Dendritic cell treated with granulocyte-macrophage colony-stimulating factor and Interleukin-4, amounts not matched to agents 40 ng/mL and 50 ng/mL, for 4 days (primary cell): ENCODE measurements around the gene ADPGK.

Experiments used
- H3K27ac Mint-ChIP-seq: one replicate; pipeline ENCODE4 v1.8.0; 2022; ENCODE audit warnings: mild to moderate bottlenecking, mixed read lengths
- H3K27me3 Mint-ChIP-seq: one replicate; pipeline ENCODE4 v1.8.0; 2022; ENCODE audit warnings: mild to moderate bottlenecking, mixed read lengths
- H3K36me3 Mint-ChIP-seq: one replicate; pipeline ENCODE4 v1.8.0; 2022; ENCODE audit warnings: low read depth, mixed read lengths
- H3K4me1 Mint-ChIP-seq: one replicate; pipeline ENCODE4 v1.8.0; 2022; ENCODE audit warnings: low read depth, mixed read lengths
- H3K4me3 Mint-ChIP-seq: one replicate; pipeline ENCODE4 v1.8.0; 2022; ENCODE audit warnings: mild to moderate bottlenecking, moderate library complexity, mixed read lengths
- H3K9me3 Mint-ChIP-seq: one replicate; pipeline ENCODE4 v1.8.0; 2022; ENCODE audit warnings: mixed read lengths
- intact Hi-C: fragments of 100-400 bp; cut with micrococcal nuclease; formaldehyde crosslinking; loops from one replicate; pipeline ENCODE4 v1.15.0; 2022

Gene ADPGK

DNA sequence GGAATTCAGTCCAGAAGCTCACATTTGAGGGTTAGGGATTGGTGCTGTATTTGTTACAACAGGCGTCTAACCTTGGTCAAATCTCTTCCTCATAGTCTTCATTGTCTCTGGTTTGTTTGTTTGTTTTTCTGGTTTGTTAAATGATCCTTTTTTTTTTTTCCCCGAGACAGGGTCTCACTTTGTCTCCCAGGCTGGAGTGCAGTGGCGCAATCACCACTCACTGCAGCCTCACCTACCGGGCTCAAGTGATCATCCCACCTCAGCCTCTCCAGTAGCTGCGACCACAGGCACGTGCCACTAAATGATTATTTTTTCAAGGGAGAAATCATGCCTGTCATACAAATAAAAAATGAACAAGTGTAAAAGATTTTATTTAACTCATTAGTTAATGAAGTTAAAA lies 14.3 kb upstream of the ADPGK start:
- no peaks in the 10 kb centered on the region for H3K36me3 Mint-ChIP-seq
- no peak overlapping the region for H3K4me3 Mint-ChIP-seq
- peaks cover 70% of the 10 kb centered on the region for H3K27me3 Mint-ChIP-seq
- no peak overlapping the region for H3K27ac Mint-ChIP-seq
- intact Hi-C loops, result loop anchor here (10.0 kb wide), 1 partner anchor 287 kb away; no protein-coding TSS in a partner anchor
- peaks cover 22% of the 10 kb centered on the region for H3K4me1 Mint-ChIP-seq
- no peaks in the 10 kb centered on the region for H3K9me3 Mint-ChIP-seq

DNA sequence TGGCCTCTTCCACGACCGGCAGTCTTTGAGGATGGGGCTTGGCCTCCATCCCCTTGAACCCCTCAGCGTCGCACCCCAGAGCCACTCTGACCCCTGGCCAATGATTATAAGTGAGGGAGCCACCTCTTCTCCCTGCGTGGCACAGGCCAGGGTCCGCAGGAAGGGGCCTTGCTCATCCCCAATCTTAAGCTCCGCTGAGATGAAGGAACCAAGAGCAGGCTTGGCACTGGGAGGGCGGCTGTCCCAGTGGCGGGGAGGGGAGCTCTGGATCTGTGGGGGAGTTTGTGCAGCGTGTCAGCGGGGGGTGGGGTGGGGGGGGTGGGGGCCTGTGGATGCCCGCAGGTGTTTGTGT lies 13.8 kb upstream of the ADPGK start:
- no peaks in the 10 kb centered on the region for H3K9me3 Mint-ChIP-seq
- intact Hi-C loops, result loop anchor here (10.0 kb wide), 1 partner anchor 287 kb away; no protein-coding TSS in a partner anchor
- H3K36me3 Mint-ChIP-seq, result no peaks in the 10 kb centered on the region
- peaks cover 22% of the 10 kb centered on the region for H3K4me1 Mint-ChIP-seq
- peak overlapping the region; percentile 81 for H3K4me3 Mint-ChIP-seq
- H3K27ac Mint-ChIP-seq, result peak overlapping the region; percentile 79
- peaks cover 70% of the 10 kb centered on the region for H3K27me3 Mint-ChIP-seq

DNA sequence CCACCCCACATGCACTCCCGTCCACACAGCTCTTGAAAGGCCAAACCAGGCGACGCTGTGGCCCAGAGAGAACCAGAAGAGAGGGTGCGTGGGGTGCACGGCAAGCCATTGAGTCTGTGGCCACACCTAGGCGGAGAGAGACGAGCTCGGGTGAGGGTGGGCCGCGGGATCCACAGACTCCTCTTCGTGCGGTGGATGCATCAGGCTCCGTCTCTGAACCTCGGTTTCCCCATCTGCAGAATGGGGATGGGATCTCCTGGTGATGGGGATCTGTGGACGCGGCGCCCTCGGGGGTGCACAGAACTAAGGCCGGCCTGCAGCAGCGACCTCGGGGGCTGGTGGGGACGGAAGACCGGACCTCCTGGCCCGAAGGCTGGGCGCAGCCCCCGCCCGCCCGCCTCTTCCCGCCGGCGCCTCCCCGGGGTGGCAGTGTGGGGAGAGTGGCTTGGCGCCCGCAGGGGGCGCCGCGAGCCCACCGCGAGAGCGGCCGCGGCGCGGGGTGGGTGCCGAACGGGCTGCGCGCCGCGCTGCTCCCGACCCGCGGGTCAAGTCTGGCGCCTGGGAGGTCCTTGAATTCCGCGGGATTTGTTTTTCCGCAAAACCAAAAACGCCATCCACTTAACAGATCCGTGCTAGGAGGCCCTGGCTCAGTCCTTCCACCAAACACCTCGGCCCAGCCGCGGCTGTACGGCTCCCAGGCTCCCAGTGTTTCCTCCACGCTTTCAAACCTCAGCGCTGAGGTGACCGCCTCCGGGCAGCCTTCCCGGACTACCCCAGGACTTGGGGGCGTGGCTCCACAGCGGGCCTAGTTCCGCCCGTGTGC lies 13.2 kb upstream of the ADPGK start:
- intact Hi-C loops, result loop anchor here (10.0 kb wide), 1 partner anchor 288 kb away; no protein-coding TSS in a partner anchor
- Mint-ChIP-seq H3K36me3 (no peaks in the 10 kb centered on the region), H3K4me3 (peak overlapping the region; percentile 81), H3K4me1 (peaks cover 22% of the 10 kb centered on the region), H3K27ac (peak overlapping the region; percentile 79), H3K9me3 (no peaks in the 10 kb centered on the region), H3K27me3 (peaks cover 66% of the 10 kb centered on the region)

DNA sequence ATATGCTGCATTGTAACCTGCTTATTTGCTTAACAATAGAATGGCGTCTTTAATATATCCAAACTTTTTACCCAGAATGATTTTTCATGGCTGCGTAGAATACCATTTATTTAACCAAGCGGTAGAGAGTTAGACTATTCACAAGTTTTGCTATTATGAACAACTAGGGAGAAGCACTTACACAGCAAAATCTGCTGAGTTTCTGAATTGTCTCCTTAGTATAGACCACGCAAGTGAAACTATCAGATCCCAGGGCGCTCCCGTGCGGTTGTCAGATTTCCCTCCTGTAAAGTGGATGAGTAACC lies 12.6 kb upstream of the ADPGK start:
- H3K27ac Mint-ChIP-seq, result peak overlapping the region; percentile 79
- intact Hi-C loops, result loop anchor here (10.0 kb wide), 1 partner anchor 289 kb away; no protein-coding TSS in a partner anchor
- H3K27me3 Mint-ChIP-seq, result peaks cover 60% of the 10 kb centered on the region
- H3K4me3 Mint-ChIP-seq, result peak overlapping the region; percentile 77
- no peaks in the 10 kb centered on the region for H3K9me3 Mint-ChIP-seq
- peaks cover 22% of the 10 kb centered on the region for H3K4me1 Mint-ChIP-seq
- H3K36me3 Mint-ChIP-seq, result no peaks in the 10 kb centered on the region

DNA sequence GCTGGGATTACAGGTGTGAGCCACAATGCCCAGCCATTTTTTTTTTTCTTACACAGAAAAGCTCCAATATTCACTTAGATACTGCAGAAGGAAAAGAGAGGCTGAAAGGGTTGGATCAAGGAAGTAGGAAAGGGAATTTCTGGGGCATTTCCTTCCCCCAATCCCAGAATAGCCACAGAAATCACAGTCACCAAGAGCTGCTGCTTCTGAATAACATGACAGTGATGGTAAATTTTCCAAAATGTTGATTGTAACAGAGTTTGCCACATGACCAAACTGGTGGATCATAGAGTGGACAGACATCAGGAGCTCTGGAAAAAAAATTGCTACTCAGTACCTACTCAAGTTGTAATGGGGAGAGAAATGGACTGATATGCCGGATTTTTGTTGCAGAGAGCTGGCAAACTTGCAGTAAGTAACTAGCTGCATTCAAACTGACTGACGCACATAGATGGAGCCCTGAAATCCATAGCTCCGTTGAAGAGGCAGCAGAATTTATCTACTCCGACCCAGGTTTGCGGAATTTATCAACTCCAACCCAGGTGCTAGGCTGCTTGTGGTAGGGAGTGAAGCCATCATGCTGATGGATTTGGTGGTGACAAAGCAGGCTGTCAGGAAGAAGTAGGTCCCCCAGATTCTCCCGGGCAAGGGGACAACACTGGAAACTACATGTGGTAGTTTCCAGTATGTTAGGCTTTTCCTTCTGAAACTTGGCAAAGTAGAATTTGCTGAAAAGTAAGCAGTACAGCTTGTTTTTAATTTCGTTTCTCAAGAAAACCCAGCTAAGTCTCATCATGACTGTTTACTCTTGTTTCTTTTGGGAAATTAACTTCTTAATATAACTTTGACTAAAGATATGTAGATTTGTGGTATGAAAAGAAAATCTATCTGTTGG lies 10.5 kb upstream of the ADPGK start:
- intact Hi-C loops, result loop anchor here (10.0 kb wide), 1 partner anchor 291 kb away; no protein-coding TSS in a partner anchor
- Mint-ChIP-seq H3K9me3 (no peaks in the 10 kb centered on the region), H3K27ac (no peak overlapping the region), H3K4me3 (no peak overlapping the region), H3K4me1 (peaks cover 19% of the 10 kb centered on the region), H3K27me3 (peaks cover 45% of the 10 kb centered on the region), H3K36me3 (no peaks in the 10 kb centered on the region)

DNA sequence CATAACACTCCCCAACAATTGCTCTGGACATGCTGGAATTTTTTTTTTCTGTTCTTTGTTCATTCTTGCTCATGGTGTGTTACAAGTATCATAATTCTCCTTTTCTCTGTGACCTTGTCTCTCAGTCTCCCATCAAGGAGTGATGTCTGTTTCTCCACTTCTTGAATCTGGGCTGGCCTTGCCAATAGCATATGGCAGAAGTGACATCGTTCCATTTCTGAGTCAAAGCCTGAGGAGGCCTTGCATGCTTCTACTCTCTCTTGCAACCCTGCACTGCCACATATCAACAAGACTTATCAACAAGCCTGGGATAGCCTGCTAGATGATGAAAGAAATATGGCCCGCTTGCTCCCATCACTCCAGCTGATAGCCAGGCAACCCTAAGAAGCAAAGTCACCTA lies 8.9 kb upstream of the ADPGK start:
- H3K36me3 Mint-ChIP-seq, result no peaks in the 10 kb centered on the region
- H3K27ac Mint-ChIP-seq, result no peak overlapping the region
- H3K27me3 Mint-ChIP-seq, result peaks cover 40% of the 10 kb centered on the region
- H3K4me1 Mint-ChIP-seq, result peaks cover 23% of the 10 kb centered on the region
- no peak overlapping the region for H3K4me3 Mint-ChIP-seq
- no peaks in the 10 kb centered on the region for H3K9me3 Mint-ChIP-seq
- intact Hi-C loops, result loop anchor here (10.0 kb wide), 1 partner anchor 292 kb away; no protein-coding TSS in a partner anchor

DNA sequence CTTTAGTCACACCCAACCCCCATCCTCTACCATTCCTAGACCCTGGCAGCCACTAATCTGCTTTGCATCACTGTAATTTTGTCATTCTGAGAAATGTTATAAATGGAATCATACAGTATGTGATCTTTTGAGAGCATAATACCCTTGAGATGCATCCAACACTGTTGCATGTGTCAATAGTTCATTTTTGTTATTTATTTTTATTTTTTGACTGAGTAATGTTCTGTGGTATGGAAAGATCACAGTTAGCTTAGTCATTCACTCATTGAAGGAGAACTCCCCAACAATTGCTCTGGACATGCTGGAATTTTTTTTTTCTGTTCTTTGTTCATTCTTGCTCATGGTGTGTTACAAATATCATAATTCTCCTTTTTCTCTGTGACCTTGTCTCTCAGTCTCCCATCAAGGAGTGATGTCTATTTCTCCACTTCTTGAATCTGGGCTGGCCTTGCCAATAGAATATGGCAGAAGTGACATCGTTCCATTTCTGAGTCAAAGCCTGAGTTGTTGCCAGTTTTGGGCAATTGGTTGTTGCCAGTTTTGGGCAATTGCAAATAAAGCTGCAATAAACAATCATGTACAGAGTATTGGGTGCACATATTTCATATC lies 6.8 kb upstream of the ADPGK start:
- intact Hi-C loops, result loop anchor here (10.0 kb wide), 1 partner anchor 294 kb away; no protein-coding TSS in a partner anchor
- Mint-ChIP-seq H3K4me1 (peaks cover 30% of the 10 kb centered on the region), H3K36me3 (no peaks in the 10 kb centered on the region), H3K27ac (no peak overlapping the region), H3K27me3 (peaks cover 26% of the 10 kb centered on the region), H3K4me3 (no peak overlapping the region), H3K9me3 (no peaks in the 10 kb centered on the region)

DNA sequence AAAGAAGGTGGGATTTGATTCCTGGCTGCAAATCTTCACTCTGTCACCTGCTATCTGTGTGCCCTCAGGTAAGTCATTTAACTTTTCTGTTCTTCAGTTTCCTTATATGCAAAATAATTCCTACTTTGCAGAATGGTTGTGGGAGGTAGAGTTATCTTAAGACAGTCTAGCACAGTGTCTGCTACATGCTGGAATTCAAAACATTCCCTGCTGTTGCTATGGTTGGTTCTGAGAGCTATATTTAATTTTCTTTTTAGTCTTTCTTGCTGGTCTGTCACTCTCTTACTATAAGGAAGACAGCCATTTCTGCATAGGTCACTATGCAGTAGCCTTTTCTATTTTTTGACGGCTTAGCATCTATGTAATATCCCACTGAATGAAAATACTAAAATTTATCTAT lies 4.0 kb upstream of the ADPGK start:
- Mint-ChIP-seq H3K4me3 (no peak overlapping the region), H3K27ac (peak overlapping the region; percentile 96), H3K4me1 (peaks cover 41% of the 10 kb centered on the region), H3K9me3 (no peaks in the 10 kb centered on the region), H3K36me3 (peaks cover 8% of the 10 kb centered on the region), H3K27me3 (peaks cover 4% of the 10 kb centered on the region)
- intact Hi-C loops, result loop anchor here (10.0 kb wide), 1 partner anchor 897 kb away; the partner anchor contains the start of gene CD276

DNA sequence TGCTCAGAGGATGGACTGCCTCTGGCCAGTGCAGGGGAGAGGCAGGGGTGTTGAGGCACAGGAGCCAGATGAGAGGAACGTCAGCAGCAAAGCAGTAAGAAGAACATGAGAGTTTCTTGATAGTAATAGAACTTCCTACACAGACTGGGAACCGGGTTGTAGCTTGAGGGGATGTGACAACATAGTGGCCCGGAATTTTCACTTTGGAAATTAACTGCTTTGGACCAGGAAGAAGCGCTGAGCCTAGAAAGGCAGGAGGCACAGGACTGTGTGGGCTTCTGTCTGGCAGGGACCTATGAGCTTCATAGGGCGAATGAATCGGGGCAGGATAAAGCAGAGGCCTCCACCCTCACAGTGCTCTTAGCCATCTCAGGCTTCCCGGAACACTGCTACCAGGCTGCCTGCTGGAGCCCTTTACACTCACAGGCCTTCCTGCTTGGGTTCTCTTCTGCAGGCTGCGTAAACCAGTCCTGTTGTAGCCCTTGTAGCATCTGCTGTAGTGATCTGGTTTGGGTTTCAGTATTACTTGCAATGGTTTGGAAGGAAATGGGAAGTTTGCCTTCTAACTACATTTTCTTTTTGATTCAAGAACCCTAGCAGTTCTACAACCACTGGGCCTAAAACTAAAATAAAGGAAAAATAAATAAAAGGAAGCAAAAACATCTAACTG lies 3.3 kb upstream of the ADPGK start:
- Mint-ChIP-seq H3K4me3 (peak overlapping the region; percentile 11), H3K9me3 (no peaks in the 10 kb centered on the region), H3K4me1 (peaks cover 41% of the 10 kb centered on the region), H3K36me3 (peaks cover 15% of the 10 kb centered on the region), H3K27me3 (peaks cover 2% of the 10 kb centered on the region), H3K27ac (peak overlapping the region; percentile 96)
- intact Hi-C loops, result loop anchor here (10.0 kb wide), 1 partner anchor 898 kb away; the partner anchor contains the start of gene CD276

DNA sequence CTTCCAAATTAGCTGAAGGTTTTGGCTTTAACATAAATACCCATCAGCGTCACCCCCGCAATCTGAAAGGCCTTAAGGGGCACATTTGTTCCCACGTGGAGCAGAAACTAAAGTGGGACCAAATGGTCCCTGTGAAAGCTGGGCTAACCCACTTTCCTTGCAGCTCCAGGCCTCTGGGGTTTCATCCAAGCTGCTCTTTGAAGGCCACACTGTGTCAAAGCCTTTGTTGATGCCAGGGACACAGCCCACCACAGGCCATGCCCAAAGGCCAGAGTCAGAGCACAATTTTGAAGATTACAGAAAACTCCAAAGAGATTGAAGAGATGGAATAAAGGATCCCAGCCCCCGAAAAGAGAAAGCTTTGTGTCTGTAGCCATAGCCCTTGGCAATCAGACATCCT lies 2.7 kb upstream of the ADPGK start:
- peaks cover 46% of the 10 kb centered on the region for H3K4me1 Mint-ChIP-seq
- intact Hi-C loops, result loop anchor here (10.0 kb wide), 1 partner anchor 899 kb away; the partner anchor contains the start of gene CD276
- H3K27me3 Mint-ChIP-seq, result peaks cover 2% of the 10 kb centered on the region
- H3K4me3 Mint-ChIP-seq, result no peak overlapping the region
- peaks cover 21% of the 10 kb centered on the region for H3K36me3 Mint-ChIP-seq
- no peaks in the 10 kb centered on the region for H3K9me3 Mint-ChIP-seq
- peak overlapping the region; percentile 96 for H3K27ac Mint-ChIP-seq

DNA sequence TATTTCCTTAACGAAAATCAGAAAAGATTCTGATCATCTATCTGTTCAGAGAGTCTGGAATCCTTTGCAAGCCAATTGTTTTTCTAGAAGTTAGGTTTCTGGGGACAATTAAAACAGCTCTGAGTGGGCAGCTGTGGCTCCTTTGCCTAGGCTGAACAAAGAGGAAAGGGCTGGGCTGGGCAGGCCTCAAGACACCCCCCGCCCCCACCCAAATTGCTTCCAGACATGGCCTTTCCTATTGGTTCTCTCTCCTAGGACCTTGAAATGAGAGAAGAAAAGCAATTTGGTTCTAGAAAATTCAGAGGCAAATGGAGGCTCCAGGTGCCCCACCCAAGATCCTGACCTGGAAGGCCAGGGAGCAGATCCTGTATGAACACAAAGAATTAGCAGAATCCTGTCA lies 2.3 kb upstream of the ADPGK start:
- Mint-ChIP-seq H3K4me3 (no peak overlapping the region), H3K36me3 (peaks cover 25% of the 10 kb centered on the region), H3K9me3 (no peaks in the 10 kb centered on the region), H3K27me3 (peaks cover 2% of the 10 kb centered on the region), H3K27ac (peak overlapping the region; percentile 96), H3K4me1 (peaks cover 50% of the 10 kb centered on the region)
- intact Hi-C loops, result loop anchor here (10.0 kb wide), 1 partner anchor 899 kb away; the partner anchor contains the start of gene CD276

DNA sequence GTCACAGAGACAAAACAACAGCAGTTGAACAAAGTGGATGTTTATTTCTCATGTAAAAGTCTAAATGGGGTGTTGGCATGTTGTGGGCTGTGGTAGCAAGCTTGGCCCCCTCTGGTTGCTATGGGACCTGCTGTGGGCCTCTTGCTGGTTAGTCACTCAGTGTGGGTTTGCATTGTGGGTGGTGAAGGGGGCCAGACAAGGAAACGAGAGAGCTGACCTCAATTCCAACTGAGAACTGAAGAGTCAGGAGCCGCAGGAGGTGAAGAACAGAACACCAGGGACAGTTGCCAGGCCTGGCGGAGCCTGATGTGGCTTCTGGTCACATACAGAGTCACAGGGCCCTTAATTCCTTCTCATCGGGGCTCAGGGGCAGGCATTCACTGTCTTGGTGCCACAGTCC lies 1.9 kb upstream of the ADPGK start:
- Mint-ChIP-seq H3K9me3 (no peaks in the 10 kb centered on the region), H3K27ac (peak overlapping the region; percentile 96), H3K4me3 (no peak overlapping the region), H3K27me3 (peaks cover 2% of the 10 kb centered on the region), H3K36me3 (peaks cover 29% of the 10 kb centered on the region), H3K4me1 (peaks cover 54% of the 10 kb centered on the region)
- intact Hi-C loops, result loop anchor here (10.0 kb wide), 1 partner anchor 899 kb away; the partner anchor contains the start of gene CD276

DNA sequence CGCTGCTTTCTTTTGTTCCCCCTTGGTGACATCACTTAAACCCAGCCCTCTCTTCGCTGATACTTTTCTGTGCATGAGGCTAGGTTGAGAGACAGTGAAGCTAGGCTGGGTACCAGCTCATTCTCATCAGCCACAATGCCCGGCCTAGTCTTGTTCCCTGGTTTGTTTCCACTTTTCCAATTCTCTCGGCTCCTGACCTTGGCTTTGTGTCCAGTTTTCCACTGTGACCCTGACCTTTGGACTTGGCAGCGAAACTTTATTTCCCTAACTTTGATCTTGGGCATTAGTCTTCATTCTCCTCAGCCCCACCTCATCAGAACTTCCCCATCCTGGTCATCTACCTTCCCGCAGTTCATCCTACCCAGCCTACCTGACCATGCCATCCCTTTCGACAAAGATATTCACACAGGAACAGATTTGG lies 908 bp upstream of the ADPGK start:
- intact Hi-C loops, result loop anchor here (10.0 kb wide), 1 partner anchor 900 kb away; the partner anchor contains the start of gene CD276
- Mint-ChIP-seq H3K4me1 (peaks cover 59% of the 10 kb centered on the region), H3K9me3 (no peaks in the 10 kb centered on the region), H3K27me3 (no peaks in the 10 kb centered on the region), H3K36me3 (peaks cover 39% of the 10 kb centered on the region), H3K4me3 (peak overlapping the region; percentile 89), H3K27ac (peak overlapping the region; percentile 96)
